Mucosa of gallbladder (tissue), 1 donor: Measurements from ENCODE around the gene ADGRG6. TPM values are rescaled to one million over a fixed set of nuclear protein-coding genes. Genes with fewer than 3 reads are reported as not detected.

ENCODE experiments used
- DNase-seq: peaks from one replicate; pipeline ENCODE4 v3.0.0-alpha.2; 2020; ENCODE audit warnings: low spot score
- total RNA-seq: library from RNA; stranded (reverse); gene quantifications from one replicate; pipeline ENCODE4 v1.2.1, GENCODE V29; 2021
- donor health status: DM: no; HTN: no; CAD: no.

Gene ADGRG6
- total RNA-seq, 1 donor from 2014 or later: 13.9 TPM

- DNase-seq: no peak
Measured at GRCh38 chr6:142291512-142291911, 10.3 kb upstream of the ADGRG6 start.

DNA sequence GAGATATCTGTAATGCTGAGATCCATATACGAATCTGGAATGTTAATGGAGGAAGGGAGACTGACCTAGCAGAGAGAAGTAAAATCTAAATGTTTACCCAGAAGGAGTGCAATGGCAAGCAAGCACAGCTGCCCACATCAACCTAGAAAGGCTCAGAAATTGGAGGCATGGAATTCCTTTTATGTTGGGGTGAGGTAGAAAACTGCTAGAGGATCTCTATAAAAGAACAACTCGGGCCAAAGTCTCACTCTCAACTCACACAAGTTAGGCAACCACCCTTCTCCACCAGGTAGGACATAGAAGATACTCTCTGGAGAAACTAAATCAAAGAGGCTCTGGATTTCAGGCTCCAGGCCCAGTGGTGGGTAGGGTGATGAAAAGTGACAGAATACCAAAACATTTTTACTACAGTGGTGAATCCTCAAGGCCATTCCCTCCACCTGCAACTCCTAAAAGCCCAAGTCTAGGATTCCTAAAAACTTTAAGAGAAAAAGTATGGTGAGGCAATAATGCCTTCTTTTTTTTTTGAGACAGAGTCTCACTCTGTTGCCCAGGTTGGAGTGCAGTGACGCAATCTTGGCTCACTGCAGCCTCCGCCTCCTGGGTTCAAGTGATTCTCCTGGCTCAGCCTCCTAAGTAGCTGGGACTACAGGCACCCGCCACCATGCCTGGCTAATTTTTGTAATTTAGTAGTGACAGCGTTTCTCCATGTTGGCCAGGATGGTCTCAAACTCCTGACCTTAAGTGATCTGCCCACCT, 9.5 kb upstream of the ADGRG6 start:
- no peak for DNase-seq

- DNase-seq: no peak
Measured at GRCh38 chr6:142293121-142293520, 8.7 kb upstream of the ADGRG6 start.

- DNase-seq: no peak
Measured at GRCh38 chr6:142294679-142295078, 7.1 kb upstream of the ADGRG6 start.

- DNase-seq: no peak
Measured at GRCh38 chr6:142296975-142297604, 4.7 kb upstream of the ADGRG6 start.

GRCh38 chr6:142297605-142297995, 4.2 kb upstream of the ADGRG6 start:
- DNase-seq: no peak

DNA sequence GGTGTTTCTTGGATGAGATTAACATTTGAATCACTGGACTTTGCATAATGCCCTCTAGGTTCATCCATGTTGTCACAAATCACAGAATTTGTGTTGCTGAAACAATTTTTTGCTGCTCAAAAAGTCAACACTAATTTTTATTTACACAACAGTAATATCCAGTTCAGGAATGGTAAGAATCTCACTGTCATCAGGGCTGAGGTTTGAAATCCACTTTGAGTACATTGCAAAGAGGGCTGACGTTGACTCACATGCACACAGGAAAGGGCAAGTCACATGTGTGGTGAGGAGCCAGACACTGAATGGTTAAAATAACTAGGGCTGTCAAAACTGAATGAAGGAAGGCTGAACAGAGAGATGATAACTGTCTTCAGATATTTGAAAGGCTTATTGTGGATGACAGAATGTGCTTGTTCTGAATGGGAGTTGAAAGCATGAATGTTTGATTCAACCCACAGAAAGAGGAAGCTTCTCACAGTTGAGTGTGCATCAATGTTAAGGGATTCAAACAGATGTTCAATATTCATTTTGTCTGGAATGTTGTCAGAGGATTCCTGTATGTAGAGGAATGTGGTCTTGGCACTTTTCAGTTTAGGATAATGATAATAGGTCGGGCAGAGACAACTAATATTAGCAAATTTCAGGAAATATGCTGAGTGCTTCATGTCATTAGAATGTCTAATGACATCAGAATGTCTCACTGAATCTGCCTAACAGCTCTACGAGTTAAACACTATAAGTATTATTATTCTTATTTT, 3.6 kb upstream of the ADGRG6 start:
- no peak for DNase-seq

DNA sequence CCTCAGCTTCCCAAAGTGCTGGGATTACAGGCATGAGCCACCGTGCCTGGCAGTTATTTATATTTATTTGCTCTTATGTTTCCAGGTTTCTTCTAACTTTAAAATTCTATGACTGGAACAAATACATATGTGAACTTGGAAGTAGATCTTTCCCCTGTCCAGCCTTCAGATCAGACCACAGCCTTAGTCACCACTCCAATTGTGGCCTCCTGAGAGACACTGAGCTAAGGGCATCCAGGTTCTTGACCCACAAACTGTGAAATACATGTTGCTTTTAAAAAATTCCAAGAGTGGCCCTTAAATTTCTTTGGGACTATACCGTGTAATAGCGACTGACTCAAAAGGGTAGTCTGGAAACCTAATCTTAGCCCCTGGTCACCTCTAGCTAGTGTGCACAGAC, 1.5 kb upstream of the ADGRG6 start:
- no peak for DNase-seq

DNA sequence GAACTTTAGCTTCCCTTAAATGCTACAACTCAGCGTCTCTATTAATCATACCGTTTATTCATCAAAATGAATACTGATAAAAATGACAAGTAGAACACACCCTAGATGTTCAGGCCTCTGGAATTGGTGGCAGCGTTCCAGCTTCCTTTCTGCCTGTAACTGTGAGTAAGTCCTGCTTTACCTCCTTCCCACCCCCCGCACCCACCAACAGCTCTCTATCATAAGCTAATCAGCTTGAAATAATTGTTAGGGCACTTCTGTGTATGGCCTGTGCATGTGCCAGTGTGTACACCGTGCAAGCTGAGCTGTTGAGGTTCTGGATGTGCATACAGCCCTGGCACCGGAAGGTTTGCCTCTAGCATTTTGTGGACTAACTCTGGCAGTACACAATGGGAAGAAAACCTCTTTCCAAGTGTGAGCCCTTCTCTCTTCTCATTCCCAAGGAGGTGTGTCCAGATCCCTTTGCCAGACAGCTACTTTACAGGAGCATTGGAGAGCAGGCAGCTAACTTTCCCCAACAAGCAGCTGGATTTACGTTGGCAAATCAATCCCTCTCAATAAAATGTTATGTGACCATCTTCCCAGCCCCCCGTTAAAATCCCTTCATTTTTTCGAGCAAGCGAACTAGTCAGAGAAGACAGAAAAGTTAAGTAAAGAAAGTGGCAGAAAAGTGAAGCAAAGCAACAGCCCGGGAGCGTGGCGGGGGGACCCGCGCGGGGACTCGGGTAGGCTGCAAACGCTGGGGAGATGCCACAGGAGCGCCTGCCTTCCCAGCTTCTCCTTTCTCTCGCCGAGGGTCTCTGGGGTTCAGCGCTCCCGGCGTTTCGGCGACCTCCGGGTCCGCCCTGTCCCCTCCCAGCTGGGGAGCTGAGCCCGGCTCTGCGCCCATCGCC, 803 bp upstream of the ADGRG6 start:
- peak; percentile 57 for DNase-seq

DNA sequence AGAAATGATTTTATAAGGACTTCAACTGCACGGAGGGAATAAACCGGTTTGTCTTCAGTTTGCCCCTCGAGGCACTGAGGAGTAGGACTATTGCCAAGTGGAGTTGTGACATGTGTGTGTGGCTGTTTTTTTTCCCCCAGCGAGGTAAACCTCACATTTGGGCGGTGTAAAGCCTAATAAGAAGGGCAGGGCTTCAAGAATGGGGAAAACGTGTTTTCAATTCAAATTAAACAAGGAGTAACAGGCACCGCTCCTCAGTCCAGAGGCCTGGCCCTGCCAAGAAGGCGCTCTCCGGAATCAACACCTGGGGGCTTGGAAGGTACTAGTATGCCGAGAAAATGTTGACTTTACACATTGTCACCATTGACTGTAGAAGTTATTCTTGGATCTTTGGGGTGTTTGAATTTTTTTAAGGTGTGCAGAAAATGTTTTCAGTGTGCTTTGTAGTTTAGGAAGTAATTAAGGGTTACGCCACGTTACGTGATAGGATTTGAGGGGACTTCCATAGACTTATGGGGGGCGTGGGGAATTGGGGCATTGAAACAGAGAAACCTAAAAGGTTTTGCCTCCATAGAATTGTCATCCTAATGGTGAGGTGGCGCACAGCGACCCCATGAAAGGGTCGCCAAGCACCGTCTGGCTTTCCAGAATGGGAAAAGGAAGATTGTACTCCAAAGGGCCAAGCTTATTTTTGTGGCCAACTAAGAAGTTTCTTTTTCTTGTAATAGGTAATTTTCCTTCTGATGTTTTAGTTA, 791 bp downstream of the ADGRG6 start:
- no peak for DNase-seq

DNA sequence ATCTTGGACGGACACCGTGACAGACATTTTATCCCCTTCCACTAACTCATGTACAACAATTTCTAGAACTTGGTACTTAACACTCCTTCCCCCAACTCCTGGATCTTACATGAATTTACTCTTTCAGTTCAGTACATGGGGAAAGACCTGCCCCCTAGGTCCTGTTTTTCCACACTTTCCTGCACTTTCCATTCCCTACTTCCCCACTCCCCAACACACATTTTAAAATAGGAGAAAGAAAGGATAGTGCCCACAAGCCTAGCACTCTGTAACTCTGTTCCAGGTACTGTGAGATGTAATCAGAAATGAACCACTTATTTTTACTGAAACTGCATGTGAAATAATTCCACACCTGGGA, 1.3 kb downstream of the ADGRG6 start:
- DNase-seq: no peak

GRCh38 chr6:142304241-142304640, 2.4 kb downstream of the ADGRG6 start:
- DNase-seq: no peak

DNA sequence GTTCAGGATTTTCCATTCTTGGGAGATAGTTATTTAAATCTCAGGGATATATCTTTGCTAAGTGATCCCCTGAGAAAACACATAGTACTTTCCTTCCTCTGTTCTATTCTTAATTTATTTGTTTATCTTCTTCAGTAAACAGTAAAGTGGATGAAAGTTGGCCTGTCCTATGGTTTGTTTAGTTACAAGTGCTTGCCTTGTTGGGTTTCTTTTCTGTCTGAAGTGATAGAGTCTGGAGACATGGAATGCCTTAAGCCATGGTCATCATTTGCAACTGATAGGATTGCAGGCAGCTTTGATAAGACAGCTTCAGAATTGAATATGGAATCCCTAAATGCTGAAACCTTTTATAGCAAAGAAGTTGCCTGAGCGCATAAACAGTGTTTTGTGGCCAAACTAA, 4.9 kb downstream of the ADGRG6 start:
- no peak for DNase-seq

DNA sequence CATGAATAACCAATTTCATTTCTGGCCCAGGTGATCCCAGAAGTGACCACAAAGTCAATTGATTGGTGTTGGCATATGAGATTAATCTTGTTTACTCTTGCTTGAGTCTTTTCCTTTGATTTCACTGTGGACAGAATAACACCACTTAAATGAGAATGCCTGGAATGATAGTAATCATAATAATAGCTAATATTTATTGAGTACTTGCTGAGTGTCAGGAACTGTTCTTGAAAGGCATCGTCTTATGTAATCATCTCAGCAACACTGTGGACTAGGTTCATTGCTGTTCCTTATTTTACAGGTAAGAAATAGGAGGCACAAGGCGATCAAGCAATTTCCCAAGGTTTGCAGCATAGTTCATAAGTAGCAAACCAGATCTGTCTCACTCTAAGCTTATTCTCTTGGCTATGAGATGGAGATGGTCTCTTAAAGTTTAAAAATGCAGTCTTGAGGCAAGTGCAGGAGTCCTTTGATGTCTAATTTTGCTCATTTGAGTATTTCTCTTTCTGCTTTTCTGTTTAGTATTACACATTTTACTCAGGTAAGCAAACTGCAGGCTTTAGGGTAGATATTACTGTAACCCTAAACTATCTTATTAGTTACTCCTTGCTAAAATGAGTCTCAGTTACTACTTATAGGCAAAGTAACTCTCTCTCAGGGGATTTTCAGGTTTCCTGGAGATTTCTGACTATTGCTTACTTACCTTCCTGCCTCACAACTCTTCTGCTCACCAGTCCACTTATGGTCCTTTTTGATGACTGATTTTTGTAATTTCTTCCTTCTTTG, 6.3 kb downstream of the ADGRG6 start:
- DNase-seq: no peak

DNA sequence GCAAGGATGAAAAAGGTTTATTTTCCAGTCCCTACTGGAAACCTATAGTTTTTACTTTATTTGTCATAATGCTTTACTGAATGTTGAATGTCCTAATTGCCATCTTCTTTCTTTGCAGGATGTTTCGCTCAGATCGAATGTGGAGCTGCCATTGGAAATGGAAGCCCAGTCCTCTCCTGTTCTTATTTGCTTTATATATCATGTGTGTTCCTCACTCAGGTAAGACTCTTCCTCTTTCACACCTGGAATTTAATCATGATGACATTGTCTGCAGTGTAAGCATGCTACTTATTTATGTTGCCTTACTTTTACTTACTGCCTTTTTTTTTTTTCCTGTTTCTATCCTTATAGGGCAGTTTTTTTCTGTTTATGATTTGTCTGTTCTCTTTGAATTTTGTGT, 7.6 kb downstream of the ADGRG6 start:
- DNase-seq: no peak

DNA sequence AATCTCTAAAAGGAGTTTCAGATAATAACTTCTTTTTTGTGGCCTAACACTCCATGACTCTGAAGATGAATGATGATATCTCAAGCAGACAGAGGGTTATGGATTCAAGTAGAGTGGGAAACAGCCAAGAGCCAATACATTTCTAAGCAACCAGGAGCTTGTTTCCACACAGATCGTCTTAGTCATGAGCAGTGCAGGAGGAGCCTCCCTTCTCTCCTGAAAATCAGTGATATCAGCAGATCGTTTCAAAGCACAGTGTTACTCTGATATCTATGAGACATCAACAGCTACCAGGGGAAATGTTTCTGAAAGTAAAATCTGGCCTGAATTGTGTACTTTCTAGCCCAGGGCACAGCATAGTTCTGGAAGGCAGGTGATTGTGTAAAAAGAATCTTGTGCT, 11.5 kb downstream of the ADGRG6 start:
- no peak for DNase-seq

- no peak for DNase-seq
Measured at GRCh38 chr6:142316791-142317368, 15.1 kb downstream of the ADGRG6 start.

GRCh38 chr6:142318714-142319113, 16.9 kb downstream of the ADGRG6 start:
- DNase-seq: no peak

DNA sequence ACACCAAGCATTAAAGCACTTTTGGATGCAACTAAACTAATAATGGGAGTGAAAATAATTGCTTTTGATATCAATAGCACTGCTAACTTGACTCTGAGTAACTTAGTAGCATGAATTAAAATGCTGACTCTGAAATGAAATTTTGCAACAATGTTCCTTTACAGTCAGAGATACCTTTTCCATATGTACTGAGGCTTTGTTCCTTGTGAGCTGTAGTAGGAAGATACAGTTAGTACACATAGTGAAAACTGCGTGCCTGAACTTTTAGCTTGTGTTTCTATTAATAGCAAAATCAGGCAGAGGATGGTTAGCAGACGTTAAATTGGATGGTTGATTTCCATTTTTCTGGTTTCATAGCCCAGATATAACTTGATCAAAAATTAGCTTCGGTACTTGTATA, 18.6 kb downstream of the ADGRG6 start:
- no peak for DNase-seq

GRCh38 chr6:142321451-142321850, 19.6 kb downstream of the ADGRG6 start:
- DNase-seq: no peak
